Upper lobe of left lung (tissue), 6 donors: ENCODE data around the gene CXCL1. TPM values are rescaled to one million over a fixed set of nuclear protein-coding genes. Genes with fewer than 3 reads are reported as not detected.

ENCODE experiments used
- ATAC-seq, 2 donors: fragments of 200-7000 bp; cut with Tn5 transposase; one replicate each; pipeline ENCODE4 v1.9.1; 2022; ENCODE audit warnings: mild to moderate bottlenecking in 2 of 2, moderate library complexity in 2 of 2; ENCODE audit not compliant: low FRiP score in 2 of 2
- DNase-seq, 2 donors: peaks; one replicate each; pipeline ENCODE4 v3.0.0-alpha.2; 2019 to 2020
- H3K27ac ChIP-seq, 4 donors: fragments of 200-600 bp; sonication (generic); one replicate each; pipeline ENCODE4 v1.5.1; 2016 to 2019
- H3K27me3 ChIP-seq, 4 donors: fragments of 200-600 bp; sonication (generic); one replicate each; pipeline ENCODE4 v1.5.1; 2017 to 2019
- H3K36me3 ChIP-seq, 4 donors: fragments of 200-600 bp; sonication (generic); one replicate each; pipeline ENCODE4 v1.5.1; 2016 to 2019
- H3K4me1 ChIP-seq, 4 donors: fragments of 200-600 bp; sonication (generic); one replicate each; pipeline ENCODE4 v1.5.1; 2018 to 2019
- H3K4me3 ChIP-seq, 4 donors: fragments of 200-600 bp; sonication (generic); one replicate each; pipeline ENCODE4 v1.5.1; 2017 to 2019; ENCODE audit warnings: mild to moderate bottlenecking in 2 of 4, moderate library complexity in 1 of 4
- H3K9me3 ChIP-seq, 4 donors: fragments of 200-600 bp; sonication (generic); one replicate each; pipeline ENCODE4 v1.5.1; 2018 to 2019
- EP300 ChIP-seq, 4 donors: sonication (generic); formaldehyde crosslinking; IDR thresholded peaks; one replicate each; pipeline ENCODE4 v1.5.1; 2017; ENCODE audit warnings: antibody characterized with exemption in 4 of 4, control low read depth in 2 of 4
- POLR2A ChIP-seq, 4 donors: fragments of 450-650 bp; IDR thresholded peaks; one replicate each; pipeline ENCODE4 v1.5.1; 2016 to 2017; ENCODE audit warnings: antibody characterized with exemption in 4 of 4, mild to moderate bottlenecking in 2 of 4
- POLR2AphosphoS5 ChIP-seq, 2 donors: sonication (generic); formaldehyde crosslinking; IDR thresholded peaks; one replicate each; pipeline ENCODE4 v1.5.1; 2017; ENCODE audit warnings: antibody characterized with exemption in 2 of 2
- WGBS, 2 donors: methylation state at CpG; one replicate each; pipeline ENCODE4 v1.1.5; 2017 to 2018; 5-methylcytosine and 5-hydroxymethylcytosine counted together
- total RNA-seq, 6 donors: library from RNA; depleted of rRNA in 4 of 6; stranded (reverse); fragments of >200 nt in 4 of 6; gene quantifications; one replicate each; pipeline versions ENCODE4 v1.1.0 to v1.2.1, GENCODE V29; 2016 to 2021
- TF ChIP-seq, protein P1 (sequence below), 6 experiments: fragments of 450-650 bp in 4 of 6; fragments of 200-600 bp in 2 of 6; sonication (generic) in 2 of 6; IDR thresholded peaks; one replicate each; pipeline ENCODE4 v1.5.1; 2016 to 2019; ENCODE audit warnings: antibody characterized with exemption in 6 of 6
- donor health status: DM: no; HTN: no; CAD: no; lungs with moderate emphysema.
- donor health status: DM: no; HTN: yes; CAD: no; lungs with severe emphysema.

Gene CXCL1
- total RNA-seq, 6 donors from 2014 or later = 4.3 to 40.0 (median 12.1) TPM

DNA sequence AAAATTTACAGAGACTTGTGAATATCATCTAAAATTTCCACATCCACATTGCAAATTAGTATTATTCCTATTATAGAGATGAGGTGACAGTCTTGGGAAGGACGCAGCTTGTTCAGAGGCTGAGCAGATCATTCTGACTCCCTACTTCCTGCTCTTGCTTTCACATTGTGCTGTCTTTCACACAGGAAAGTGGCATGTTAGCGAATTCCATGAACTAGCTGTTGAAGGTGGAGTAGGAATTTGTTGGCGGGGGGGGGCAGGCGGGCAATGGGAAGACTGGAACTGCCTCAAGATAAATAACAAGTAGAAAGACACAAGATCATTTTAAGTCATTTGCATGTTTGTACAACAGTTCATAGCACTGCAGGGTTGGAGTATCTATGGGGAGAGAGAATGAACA is 13.8 kb upstream of the CXCL1 start:
- ATAC-seq = no peak
- no peaks in the 10 kb centered on the region for H3K36me3 ChIP-seq
- no peaks in the 10 kb centered on the region for H3K9me3 ChIP-seq
- H3K4me3 ChIP-seq = no peak overlapping the region
- no peak overlapping the region for H3K27ac ChIP-seq
- H3K27me3 ChIP-seq = no peaks in the 10 kb centered on the region
- no peak for TF ChIP-seq POLR2AphosphoS5 (IDR thresholded peaks at IDR 0.05)
- TF ChIP-seq POLR2A (IDR thresholded peaks at IDR 0.05) = no peak
- TF ChIP-seq EP300 (IDR thresholded peaks at IDR 0.05) = no peak
- TF ChIP-seq, protein P1, sequence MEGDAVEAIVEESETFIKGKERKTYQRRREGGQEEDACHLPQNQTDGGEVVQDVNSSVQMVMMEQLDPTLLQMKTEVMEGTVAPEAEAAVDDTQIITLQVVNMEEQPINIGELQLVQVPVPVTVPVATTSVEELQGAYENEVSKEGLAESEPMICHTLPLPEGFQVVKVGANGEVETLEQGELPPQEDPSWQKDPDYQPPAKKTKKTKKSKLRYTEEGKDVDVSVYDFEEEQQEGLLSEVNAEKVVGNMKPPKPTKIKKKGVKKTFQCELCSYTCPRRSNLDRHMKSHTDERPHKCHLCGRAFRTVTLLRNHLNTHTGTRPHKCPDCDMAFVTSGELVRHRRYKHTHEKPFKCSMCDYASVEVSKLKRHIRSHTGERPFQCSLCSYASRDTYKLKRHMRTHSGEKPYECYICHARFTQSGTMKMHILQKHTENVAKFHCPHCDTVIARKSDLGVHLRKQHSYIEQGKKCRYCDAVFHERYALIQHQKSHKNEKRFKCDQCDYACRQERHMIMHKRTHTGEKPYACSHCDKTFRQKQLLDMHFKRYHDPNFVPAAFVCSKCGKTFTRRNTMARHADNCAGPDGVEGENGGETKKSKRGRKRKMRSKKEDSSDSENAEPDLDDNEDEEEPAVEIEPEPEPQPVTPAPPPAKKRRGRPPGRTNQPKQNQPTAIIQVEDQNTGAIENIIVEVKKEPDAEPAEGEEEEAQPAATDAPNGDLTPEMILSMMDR (IDR thresholded peaks at IDR 0.05) = no peak
- DNase-seq = no peak
- H3K4me1 ChIP-seq = peaks cover 0 to 11% (median 7%) of the 10 kb centered on the region in 4 donors
- WGBS, 2 donors = 45 to 52% methylated on average over 4 of the region's 4 CpGs

DNA sequence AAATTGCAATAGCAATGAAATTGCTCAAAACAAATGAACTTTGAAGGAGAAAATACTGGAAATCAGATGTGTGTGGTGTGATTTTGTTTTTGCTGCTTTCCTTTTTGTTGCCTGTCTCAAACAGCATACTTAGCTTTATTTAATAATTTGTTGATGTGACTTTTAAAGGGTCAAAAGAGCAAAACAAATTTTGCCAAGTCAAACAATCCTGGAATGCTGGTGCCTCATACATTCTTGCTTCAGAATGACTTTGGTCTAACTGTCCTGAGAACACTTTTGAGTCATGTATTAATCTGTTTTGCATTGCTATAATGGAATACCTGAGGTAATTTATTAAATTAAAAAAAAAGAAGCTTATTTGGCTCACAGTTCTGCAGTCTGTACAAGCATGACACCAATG is 12.7 kb upstream of the CXCL1 start:
- no peak overlapping the region for H3K27ac ChIP-seq
- peaks cover 0 to 11% (median 7%) of the 10 kb centered on the region in 4 donors for H3K4me1 ChIP-seq
- no peak overlapping the region for H3K4me3 ChIP-seq
- ATAC-seq (peak in 1 of 2 donors; percentile 55), DNase-seq (no peak)
- no peaks in the 10 kb centered on the region for H3K36me3 ChIP-seq
- no peaks in the 10 kb centered on the region for H3K27me3 ChIP-seq
- H3K9me3 ChIP-seq = no peaks in the 10 kb centered on the region
- TF ChIP-seq EP300 (IDR thresholded peaks at IDR 0.05) = no peak
- TF ChIP-seq POLR2AphosphoS5 (IDR thresholded peaks at IDR 0.05) = no peak
- no peak for TF ChIP-seq POLR2A (IDR thresholded peaks at IDR 0.05)
- TF ChIP-seq, protein P1 (IDR thresholded peaks at IDR 0.05) = no peak

DNA sequence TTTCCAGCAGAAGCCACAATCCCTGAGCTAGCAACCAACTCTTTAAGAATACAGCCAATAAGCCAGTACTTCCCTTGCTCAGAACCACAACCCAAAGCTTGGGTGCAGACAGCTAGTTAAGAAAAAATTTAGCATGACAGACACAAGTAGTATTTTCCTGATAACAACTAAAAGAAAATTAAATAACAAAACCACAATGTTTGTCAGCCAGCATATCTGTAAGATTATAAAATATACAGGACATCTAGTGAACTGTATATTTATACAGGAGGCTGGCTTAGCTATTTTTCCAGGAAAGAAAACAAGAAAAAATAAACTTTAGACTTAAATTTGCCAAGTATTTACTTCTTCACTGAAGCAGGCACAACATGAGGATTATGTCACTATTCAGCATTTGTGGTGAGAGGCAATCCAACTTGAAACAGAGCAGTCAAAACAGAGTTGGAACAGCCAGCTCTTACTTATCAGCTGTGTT is 9.5 kb upstream of the CXCL1 start:
- H3K4me1 ChIP-seq = peaks cover 0 to 4% (median 3%) of the 10 kb centered on the region in 4 donors
- H3K27ac ChIP-seq = no peak overlapping the region
- no peaks in the 10 kb centered on the region for H3K27me3 ChIP-seq
- TF ChIP-seq POLR2AphosphoS5 (IDR thresholded peaks at IDR 0.05) (no peak), EP300 (IDR thresholded peaks at IDR 0.05) (no peak), POLR2A (IDR thresholded peaks at IDR 0.05) (no peak)
- DNase-seq (no peak), ATAC-seq (peak in 1 of 2 donors; percentile 67)
- no peak overlapping the region for H3K4me3 ChIP-seq
- no peaks in the 10 kb centered on the region for H3K36me3 ChIP-seq
- H3K9me3 ChIP-seq = no peaks in the 10 kb centered on the region

DNA sequence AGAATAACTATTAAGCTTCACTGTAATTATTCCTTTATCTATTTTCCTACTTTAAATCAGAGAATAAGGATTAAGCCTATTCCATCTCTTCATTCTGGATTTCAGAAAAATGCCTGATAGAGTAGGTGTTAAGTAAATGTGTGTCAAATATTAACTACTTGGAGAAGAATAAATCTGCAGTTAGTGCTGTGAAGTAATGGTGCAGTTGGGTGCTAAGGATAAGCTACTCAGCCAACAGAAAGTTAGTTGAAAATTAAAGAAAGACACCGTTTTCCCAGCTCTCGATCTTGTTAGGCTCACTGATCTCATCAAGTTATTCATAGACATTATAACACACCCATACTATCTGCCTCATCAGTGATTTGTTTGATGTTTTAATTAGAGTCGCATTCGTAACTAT is 9.0 kb upstream of the CXCL1 start:
- Histone ChIP-seq H3K9me3 (no peaks in the 10 kb centered on the region), H3K27me3 (no peaks in the 10 kb centered on the region), H3K4me1 (peaks cover 0 to 4% (median 3%) of the 10 kb centered on the region in 4 donors), H3K27ac (no peak overlapping the region), H3K36me3 (no peaks in the 10 kb centered on the region), H3K4me3 (no peak overlapping the region)
- TF ChIP-seq EP300 (IDR thresholded peaks at IDR 0.05) (no peak), POLR2A (IDR thresholded peaks at IDR 0.05) (no peak), POLR2AphosphoS5 (IDR thresholded peaks at IDR 0.05) (no peak)
- TF ChIP-seq, protein P1 (IDR thresholded peaks at IDR 0.05) = no peak
- ATAC-seq (no peak), DNase-seq (no peak)
- 51 to 60% methylated on average over 4 of the region's 4 CpGs for WGBS, 2 donors

DNA sequence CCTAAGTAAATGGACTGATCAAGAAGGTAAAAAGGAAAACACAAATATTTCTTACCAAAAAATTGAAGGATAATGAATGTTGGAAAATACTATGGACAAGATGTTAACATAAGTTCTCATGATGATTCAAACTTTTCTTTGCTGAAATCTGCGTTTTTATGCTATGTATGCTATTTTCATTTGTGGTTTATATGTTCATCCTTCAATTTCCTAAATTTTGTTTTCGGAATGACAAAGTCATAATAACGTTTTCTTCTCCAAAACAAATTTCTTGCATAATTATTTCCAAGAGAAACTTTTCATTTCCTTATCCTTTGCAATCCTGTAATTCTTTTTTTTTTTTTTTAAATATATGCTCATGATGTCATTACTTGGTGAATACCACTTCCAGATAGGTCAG is 8.3 kb upstream of the CXCL1 start:
- no peak for DNase-seq
- peaks cover 0 to 4% (median 3%) of the 10 kb centered on the region in 4 donors for H3K4me1 ChIP-seq
- no peak overlapping the region for H3K27ac ChIP-seq
- TF ChIP-seq, protein P1 (IDR thresholded peaks at IDR 0.05) = no peak
- TF ChIP-seq POLR2A (IDR thresholded peaks at IDR 0.05) = no peak
- no peak for TF ChIP-seq POLR2AphosphoS5 (IDR thresholded peaks at IDR 0.05)
- no peak for TF ChIP-seq EP300 (IDR thresholded peaks at IDR 0.05)
- no peak for ATAC-seq
- WGBS, 2 donors = 75 to 78% methylated on average over 3 of the region's 3 CpGs
- no peaks in the 10 kb centered on the region for H3K9me3 ChIP-seq
- H3K4me3 ChIP-seq = no peak overlapping the region
- no peaks in the 10 kb centered on the region for H3K27me3 ChIP-seq
- H3K36me3 ChIP-seq = no peaks in the 10 kb centered on the region
